ENCODE measurements around the gene UTP20. TPM values are rescaled to one million over a fixed set of nuclear protein-coding genes. Genes with fewer than 3 reads are reported as not detected.
A peak's percentile ranks its signal among the peaks of the same experiment; 100 is the strongest.
"Not testable (repeated sequence)": the region's sequence is repeated elsewhere in the genome, so short reads cannot be mapped to it uniquely, and the experiment has no call there.

UTP20 gene
- total RNA-seq, 1 donor from 2014 or later: 13.0 TPM

DNA sequence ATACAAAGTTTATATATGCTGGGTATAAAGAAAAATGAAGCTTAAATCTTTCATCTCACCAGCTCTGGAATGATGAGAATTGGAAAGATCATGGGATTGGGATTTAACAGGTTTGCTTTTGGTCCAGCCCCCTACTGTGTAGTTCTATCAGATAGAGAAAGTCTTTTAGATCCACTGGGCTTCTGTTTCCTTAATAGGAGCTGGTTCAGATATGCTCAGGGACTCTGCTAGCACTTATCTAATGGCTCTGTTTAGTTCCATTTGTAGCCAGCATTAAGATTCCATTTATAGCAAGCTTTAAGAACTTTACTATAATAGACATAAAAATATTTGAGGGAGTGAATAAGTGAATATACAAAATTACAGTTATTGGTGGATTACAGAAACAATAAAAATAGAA, 42.6 kb downstream of the UTP20 start:
- DNase-seq (ENCODE audit: low spot score) (no peak), ATAC-seq (no peak)
- intact Hi-C loops (cut with DNase I): no loop called here

GRCh38 chr12:101323255-101323654, 43.4 kb downstream of the UTP20 start:
- ATAC-seq (no peak), DNase-seq (ENCODE audit: low spot score) (no peak)
- intact Hi-C loops (cut with DNase I): no loop called here

DNA sequence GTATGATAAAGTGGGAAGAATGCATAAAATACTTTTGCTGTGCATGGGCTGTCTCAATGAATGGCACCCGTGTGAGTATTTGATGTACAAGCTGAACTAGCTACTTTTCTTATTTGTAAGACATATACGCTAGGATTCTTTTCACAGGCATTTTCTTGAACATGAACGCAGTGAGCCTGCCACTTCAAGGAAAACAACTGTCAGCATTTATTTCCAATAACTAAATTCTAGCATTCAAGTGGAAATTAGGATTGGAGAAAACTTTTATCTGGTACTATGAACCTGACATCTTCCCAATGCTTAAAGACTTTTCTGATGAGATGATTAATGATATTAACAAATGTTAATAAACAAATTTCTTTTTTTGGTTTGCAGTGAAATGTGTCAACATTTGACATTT, 45.7 kb downstream of the UTP20 start:
- intact Hi-C loops (cut with DNase I): no loop called here
- ATAC-seq (no peak), DNase-seq (ENCODE audit: low spot score) (no peak)

GRCh38 chr12:101327051-101327450, 47.1 kb downstream of the UTP20 start:
- intact Hi-C loops (cut with DNase I): no loop called here
- ATAC-seq: no peak

GRCh38 chr12:101327546-101327945, 47.6 kb downstream of the UTP20 start:
- ATAC-seq (no peak), DNase-seq (ENCODE audit: low spot score) (no peak)
- intact Hi-C loops (cut with DNase I): no loop called here

More at GRCh38 chr12:101327051-101327450, 47.1 kb downstream of the UTP20 start:
- no peak for DNase-seq (ENCODE audit: low spot score)

DNA sequence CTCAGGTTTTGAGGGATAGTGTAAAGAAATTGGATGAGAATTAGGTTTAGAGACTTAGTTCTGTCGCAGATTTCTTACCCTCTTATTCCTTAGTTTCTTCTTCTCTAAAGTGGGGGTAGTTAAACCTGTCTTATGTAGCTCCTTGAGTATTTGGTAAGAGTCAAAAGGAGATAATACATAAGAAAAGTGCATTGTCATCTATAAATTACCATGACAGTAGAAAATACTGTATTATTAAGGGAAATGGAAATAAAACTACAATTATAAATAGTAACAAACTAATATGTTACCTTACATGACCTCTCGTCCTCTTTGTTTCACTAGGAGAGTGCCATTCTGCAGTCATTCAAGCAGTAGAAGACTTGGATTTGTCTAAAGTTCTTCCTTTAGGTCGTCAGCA, 49.0 kb downstream of the UTP20 start:
- ATAC-seq (no peak), DNase-seq (ENCODE audit: low spot score) (no peak)
- intact Hi-C loops (cut with DNase I): no loop called here

DNA sequence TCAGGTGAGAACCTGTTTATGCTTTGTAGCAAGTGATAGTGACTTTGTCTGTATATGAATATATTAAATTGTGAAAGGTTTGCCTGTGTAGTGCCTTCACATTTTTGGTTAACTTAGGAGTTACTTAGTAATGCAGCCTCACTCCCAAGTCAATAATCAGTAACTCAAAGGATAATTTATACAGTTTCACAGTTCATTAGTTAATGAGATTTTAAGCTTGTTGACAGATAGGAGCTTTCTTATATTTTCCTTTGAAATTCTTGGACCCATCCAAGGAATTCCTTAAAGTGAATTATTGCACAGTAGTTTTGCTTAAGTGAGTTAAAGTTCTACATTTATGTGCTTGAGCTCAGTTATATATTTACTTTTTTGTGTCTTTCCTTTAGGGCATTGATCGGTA, 50.7 kb downstream of the UTP20 start:
- ATAC-seq (no peak), DNase-seq (ENCODE audit: low spot score) (no peak)
- intact Hi-C loops (cut with DNase I): no loop called here

- ATAC-seq (no peak), DNase-seq (ENCODE audit: low spot score) (no peak)
- intact Hi-C loops (cut with DNase I): no loop called here
These were observed 56.5 kb downstream of the UTP20 start for GRCh38 chr12:101336437-101336836.

DNA sequence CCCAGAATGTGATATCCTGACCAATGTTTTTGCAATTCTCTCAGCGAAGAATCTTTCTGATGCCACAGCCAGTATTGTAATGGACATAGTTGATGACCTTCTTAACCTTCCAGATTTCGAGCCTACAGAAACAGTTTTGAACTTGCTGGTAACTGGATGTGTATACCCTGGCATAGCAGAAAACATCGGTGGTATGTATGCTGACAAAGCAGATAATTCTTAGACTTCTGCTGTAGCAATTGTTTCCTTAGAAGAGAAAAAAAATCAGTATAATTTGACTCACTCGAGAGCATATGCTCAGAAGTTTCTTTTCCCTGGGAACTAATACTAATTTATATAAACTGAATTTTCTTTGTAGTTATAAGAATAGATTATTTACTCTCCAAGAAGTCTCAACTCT, 58.2 kb downstream of the UTP20 start:
- DNase-seq (ENCODE audit: low spot score): no peak
- intact Hi-C loops (cut with DNase I): no loop called here
- ATAC-seq: no peak

DNA sequence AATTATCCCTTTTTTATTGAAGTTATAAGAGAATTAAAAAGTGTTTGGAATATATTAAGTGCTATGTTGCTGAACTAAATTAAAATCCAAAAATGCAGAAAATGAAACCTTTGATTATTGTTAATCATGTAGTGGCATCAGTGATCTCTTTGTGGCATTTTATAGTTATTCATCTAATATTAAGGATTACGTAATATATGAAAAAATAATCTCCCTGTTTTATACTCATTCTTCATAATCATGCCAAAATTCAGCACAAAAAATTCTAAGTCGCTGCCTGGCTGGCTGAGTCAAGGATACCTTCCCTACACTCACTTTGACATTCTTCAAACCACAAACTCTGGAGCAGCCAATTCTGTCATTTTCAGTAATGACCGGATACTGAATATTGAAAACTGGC, 64.0 kb downstream of the UTP20 start:
- intact Hi-C loops (cut with DNase I): no loop called here
- DNase-seq (ENCODE audit: low spot score) (no peak), ATAC-seq (no peak)

GRCh38 chr12:101351682-101352081, 71.8 kb downstream of the UTP20 start:
- intact Hi-C loops (cut with DNase I): no loop called here
- ATAC-seq: no peak
- no peak for DNase-seq (ENCODE audit: low spot score)

- DNase-seq (ENCODE audit: low spot score): no peak
- no peak for ATAC-seq
- intact Hi-C loops (cut with DNase I): no loop called here
These were observed 76.9 kb downstream of the UTP20 start for GRCh38 chr12:101356794-101357193.

DNA sequence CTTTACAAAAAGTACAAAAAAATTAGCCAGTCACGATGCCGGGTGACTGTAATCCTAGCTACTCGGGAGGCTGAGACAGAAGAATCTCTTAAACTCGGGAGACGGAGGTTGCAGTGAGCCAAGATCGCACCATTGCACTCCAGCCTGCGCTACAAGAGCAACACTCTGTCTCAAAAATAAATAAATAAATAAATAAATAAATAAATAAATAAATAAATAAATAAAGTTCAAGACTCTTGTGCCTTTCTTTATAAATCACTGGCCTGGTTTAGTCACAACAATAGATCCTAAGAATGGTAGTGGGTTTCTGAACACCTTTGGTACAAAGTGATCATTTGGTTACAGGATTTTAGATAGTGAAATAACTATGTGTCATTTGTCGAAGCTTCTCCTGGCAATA, 81.5 kb downstream of the UTP20 start:
- ATAC-seq (no peak), DNase-seq (ENCODE audit: low spot score) (no peak)
- intact Hi-C loops (cut with DNase I): no loop called here

DNA sequence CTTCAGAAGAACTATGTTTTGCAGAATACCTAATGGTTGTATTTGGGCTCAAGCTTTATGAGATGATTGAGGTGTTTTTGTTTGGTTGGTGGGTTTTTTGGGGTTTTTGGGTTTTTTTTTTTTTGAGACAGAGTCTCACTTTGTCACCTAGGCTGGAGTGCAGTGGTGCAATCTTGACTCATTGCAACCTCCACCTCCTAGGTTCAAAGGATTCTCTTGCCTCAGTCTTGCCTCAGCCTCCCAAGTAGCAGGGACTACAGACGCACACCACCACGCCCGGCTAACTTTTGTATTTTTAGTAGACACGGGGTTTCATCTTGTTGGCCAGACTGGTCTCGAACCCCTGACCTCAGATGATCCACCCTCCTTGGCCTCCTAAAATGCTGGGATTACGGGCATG, 88.1 kb downstream of the UTP20 start:
- DNase-seq (ENCODE audit: low spot score) (no peak), ATAC-seq (no peak)
- intact Hi-C loops (cut with DNase I): no loop called here

GRCh38 chr12:101372431-101372830, 92.5 kb downstream of the UTP20 start:
- intact Hi-C loops (cut with DNase I): no loop called here

GRCh38 chr12:101375573-101375972, 95.7 kb downstream of the UTP20 start:
- DNase-seq (ENCODE audit: low spot score) (no peak), ATAC-seq (no peak)
- intact Hi-C loops (cut with DNase I): no loop called here

More at GRCh38 chr12:101372431-101372830, 92.5 kb downstream of the UTP20 start:
- DNase-seq (ENCODE audit: low spot score) (no peak), ATAC-seq (no peak)

DNA sequence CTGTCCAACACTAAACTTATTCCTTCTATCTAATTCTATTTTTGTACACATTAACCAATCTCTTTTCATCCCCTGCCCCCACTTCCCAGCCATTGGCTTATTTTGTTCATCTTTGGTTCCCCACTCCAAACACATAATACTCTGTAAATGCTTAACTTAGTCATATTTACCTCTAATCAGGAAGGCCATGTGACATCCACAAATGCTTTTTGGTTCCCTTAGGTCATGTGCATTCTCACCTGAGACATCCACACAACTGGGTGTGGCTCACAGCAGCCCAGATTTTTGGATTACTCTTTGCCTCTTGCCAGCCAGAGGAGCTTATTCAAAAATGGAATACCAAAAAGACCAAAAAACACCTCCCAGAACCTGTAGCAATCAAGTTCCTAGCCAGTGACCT, 99.2 kb downstream of the UTP20 start:
- no peak for DNase-seq (ENCODE audit: low spot score)
- no peak for ATAC-seq
- intact Hi-C loops (cut with DNase I): no loop called here

- DNase-seq (ENCODE audit: low spot score); intact Hi-C loops (cut with DNase I); ATAC-seq: not testable (repeated sequence)
These were observed 111.3 kb downstream of the UTP20 start for GRCh38 chr12:101391181-101391580.

DNA sequence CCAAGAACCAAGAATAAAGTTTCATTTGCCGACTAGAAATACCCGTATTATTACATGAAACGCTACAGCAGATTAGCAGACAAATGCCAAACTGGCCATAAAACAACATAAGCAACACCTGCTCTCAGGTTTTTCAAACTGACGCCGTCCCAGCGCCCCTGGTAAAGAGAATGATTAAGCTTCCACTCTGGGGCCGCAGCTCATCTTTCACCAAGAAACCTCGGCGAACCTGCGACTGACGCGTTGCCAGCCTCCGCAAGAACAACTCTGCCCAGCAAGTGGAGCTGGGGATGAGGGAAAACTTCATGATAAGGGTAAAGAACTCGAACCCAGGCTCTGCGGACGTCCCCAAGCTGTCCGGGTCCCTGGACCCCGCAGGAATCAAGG, 127.1 kb downstream of the UTP20 start:
- ATAC-seq: no peak
- intact Hi-C loops (cut with DNase I): no loop called here
- no peak for DNase-seq (ENCODE audit: low spot score)

GRCh38 chr12:101407436-101408345, 127.8 kb downstream of the UTP20 start, which contains the start of gene ARL1:
Gene ARL1, minus strand, starts transcription at chr12:101407772. Its CDS starts 127 bp downstream, at chr12:101407645.
- intact Hi-C loops (cut with DNase I): no loop called here
- ATAC-seq (peak; percentile 97), DNase-seq (ENCODE audit: low spot score) (peak; percentile 91)

DNA sequence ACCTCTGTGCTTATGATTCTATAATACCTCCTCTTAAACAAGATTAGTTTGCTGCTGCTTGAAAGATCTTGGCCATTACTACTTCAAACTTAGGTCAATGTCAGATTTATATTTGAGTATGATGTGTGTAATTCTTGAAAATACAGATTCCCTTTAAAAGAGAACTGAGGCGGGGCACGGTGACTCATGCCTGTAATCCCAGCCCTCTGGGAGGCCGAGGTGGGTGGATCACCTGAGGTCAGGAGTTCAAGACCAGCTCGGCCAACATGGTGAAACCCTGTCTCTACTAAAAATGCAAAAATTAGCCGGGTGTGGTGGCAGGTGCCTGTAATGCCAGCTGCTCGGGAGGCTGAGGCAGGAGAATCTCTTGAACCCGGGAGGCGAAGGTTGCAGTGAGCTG, 130.3 kb downstream of the UTP20 start:
- ATAC-seq; intact Hi-C loops (cut with DNase I): not testable (repeated sequence)

More for the DNA sequence above, 130.3 kb downstream of the UTP20 start:
- DNase-seq (ENCODE audit: low spot score): not testable (repeated sequence)

Measured in sciatic nerve (tissue), 2 donors.